Measurements from ENCODE around the gene FCRLB.

FCRLB gene

DNA sequence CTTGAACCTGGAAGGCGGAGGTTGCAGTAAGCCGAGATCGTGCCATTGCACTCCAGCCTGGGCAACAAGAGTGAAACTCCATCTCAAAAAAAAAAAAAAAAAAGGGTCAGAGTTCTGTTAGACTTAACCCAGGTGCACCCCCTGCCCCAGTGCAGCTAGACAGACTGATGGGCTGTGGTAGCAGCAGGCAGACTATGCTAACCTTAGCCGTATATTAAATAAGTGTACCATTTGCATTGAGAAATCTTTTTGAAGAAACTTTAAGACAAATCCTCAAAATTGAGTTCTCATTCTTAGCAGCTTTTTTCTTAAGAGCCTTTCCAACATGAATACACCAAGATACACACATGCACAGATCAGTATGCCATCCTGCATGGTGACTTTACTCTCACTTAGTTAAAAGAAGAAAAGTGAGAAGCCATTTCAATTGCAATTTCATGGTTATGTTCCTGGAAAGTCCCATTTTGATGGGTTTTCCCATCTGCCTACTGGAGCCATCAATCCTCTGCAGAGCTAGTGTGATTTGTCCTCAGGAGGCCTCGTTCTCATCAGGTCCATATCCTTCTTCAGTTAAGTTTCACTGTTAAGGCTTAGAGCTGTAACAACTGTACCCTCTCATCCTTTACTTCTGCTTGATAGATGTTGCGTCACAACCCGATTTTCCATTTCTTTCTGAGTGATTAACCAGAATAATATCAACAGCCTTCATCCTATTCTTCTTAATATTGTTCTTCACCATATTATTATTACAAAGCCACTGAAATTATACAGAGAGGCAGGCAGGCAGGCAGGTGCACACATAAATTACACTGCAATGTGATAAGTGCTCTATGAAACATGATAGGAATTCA is 7.3 kb downstream of the FCRLB start:
- DNase-seq (ENCODE audit: low read depth), result no peak
- TF ChIP-seq, protein P1, sequence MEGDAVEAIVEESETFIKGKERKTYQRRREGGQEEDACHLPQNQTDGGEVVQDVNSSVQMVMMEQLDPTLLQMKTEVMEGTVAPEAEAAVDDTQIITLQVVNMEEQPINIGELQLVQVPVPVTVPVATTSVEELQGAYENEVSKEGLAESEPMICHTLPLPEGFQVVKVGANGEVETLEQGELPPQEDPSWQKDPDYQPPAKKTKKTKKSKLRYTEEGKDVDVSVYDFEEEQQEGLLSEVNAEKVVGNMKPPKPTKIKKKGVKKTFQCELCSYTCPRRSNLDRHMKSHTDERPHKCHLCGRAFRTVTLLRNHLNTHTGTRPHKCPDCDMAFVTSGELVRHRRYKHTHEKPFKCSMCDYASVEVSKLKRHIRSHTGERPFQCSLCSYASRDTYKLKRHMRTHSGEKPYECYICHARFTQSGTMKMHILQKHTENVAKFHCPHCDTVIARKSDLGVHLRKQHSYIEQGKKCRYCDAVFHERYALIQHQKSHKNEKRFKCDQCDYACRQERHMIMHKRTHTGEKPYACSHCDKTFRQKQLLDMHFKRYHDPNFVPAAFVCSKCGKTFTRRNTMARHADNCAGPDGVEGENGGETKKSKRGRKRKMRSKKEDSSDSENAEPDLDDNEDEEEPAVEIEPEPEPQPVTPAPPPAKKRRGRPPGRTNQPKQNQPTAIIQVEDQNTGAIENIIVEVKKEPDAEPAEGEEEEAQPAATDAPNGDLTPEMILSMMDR (conservative IDR thresholded peaks at IDR 0.05; ENCODE audit: low read length), result no peak
- no peak overlapping the region for H3K4me3 ChIP-seq (ENCODE audit: low read length)

DNA sequence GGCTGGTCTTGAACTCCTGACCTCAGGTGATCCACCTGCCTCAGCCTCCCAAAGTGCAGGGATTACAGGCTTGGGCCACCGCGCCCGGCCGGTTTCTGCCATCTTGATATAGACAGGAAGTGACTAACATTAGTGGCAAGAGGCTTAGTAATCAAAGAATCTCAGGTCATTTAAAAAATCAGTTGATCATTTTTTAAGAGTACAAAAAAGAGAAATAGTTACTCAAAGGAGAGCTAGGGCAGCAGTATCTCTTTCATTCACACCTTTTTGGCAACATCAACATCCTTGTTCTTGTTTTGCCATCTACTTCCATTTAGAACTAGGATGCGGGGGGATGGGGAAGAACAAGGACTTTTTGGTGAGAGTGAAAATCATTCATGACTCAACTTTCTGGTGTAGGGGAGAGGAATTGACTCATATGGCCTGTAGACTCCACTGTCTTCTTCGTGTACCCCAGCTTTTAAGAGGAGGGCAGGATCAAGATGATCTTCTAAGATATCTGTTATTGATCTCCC is 8.8 kb downstream of the FCRLB start:
- peak; percentile 48 for DNase-seq (ENCODE audit: low read depth)
- TF ChIP-seq, protein P1 (conservative IDR thresholded peaks at IDR 0.05; ENCODE audit: low read length), result no peak
- no peak overlapping the region for H3K4me3 ChIP-seq (ENCODE audit: low read length)

DNA sequence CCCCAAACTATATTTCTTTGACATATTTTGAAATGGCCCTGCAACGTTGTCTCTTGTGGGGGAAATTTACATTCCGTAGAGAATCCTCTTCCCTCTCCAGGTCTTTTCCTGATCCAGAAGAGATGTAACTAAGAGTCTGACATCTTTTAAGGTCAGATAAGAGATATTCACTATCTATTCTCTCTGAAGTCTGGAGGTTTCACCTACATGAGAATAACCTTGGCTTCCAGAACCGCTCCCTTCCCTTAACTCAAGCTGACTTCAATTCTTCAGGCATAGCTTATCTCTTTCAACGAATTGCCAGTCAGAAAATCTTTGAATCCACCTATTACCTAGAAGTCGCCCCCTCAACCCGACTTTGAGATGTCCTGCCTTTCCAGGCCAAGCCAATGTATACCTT is 9.9 kb downstream of the FCRLB start:
- TF ChIP-seq, protein P1 (conservative IDR thresholded peaks at IDR 0.05; ENCODE audit: low read length), result no peak
- H3K4me3 ChIP-seq (ENCODE audit: low read length), result no peak overlapping the region
- DNase-seq (ENCODE audit: low read depth), result no peak

DNA sequence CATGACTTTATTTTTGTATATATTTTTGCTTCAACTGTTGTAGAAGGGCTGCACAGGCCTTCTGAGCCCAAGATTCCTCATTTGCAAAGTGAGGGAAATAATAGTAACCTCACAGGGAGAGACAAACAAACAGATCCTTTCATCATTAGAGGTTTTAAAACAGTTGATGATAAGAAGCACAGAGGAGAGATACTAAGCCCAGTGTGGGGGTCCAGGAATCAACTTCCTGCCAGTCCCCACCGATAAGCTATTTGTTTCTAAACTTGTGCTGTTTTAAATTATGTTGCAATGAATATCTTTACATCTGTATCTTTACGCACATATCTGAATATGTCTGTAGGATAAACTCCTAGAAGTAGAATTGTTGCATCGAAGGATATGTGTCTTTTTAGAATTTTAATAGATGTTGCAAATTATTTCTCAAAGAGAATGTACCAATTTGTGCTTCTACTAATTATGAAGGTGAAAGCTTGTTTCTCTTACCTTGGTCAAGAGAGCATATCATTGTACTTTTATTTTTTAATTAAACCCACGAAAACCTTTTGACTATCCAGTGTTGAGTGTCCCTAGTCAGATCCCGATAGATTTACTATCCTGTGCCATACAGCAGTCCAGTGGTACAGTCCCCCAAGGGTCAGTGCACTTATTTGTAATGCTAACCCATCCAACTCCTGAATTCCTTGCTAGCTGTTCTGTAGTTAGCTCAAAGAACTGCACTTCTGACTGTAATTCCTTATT is 10.8 kb downstream of the FCRLB start:
- H3K4me3 ChIP-seq (ENCODE audit: low read length), result no peak overlapping the region
- TF ChIP-seq, protein P1 (conservative IDR thresholded peaks at IDR 0.05; ENCODE audit: low read length), result no peak

DNA sequence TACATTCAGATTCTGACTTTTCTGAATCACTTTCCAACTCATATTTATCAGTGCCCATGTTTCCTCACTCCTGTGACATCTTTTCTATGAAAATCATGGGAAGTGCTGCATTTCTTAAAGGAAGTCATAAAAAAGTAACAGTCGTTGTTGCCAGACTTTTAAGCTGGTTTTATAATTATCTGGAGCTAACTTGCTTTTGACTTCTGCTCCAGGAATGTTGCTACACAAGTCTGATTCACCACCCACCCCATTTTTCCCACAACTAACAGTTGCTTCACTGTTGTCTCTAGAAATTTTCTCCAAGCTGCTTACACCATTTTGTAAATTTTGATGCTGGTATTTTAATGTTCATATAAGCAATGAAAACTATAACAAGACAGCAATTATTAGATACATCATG is 12.2 kb downstream of the FCRLB start:
- TF ChIP-seq, protein P1 (conservative IDR thresholded peaks at IDR 0.05; ENCODE audit: low read length), result no peak
- DNase-seq (ENCODE audit: low read depth), result peak; percentile 96
- H3K4me3 ChIP-seq (ENCODE audit: low read length), result no peak overlapping the region

More for the DNA sequence above, 10.8 kb downstream of the FCRLB start:
- DNase-seq (ENCODE audit: low read depth), result no peak

DNA sequence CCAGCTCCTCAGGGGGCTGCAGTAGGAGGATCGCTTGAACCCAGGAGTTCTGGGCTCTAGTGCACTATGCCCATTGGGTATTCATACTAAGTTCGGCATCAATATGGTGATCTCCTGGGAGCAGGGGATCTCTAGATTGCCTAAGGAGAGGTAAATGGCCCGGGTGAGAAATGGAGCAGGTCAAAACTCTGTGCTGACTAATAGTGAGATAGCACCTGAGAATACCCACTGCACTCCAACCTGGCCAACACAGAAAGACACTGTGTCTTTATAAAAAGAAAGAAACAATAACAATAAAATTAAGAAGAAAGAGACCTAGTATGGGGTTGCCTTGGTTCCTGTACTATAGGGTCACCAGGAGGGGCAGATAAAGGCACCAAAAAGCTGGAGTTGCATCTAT is 14.5 kb downstream of the FCRLB start:
- TF ChIP-seq, protein P1 (conservative IDR thresholded peaks at IDR 0.05; ENCODE audit: low read length), result no peak
- no peak for DNase-seq (ENCODE audit: low read depth)
- no peak overlapping the region for H3K4me3 ChIP-seq (ENCODE audit: low read length)
